ENCODE data around the gene TEAD1.

DNA sequence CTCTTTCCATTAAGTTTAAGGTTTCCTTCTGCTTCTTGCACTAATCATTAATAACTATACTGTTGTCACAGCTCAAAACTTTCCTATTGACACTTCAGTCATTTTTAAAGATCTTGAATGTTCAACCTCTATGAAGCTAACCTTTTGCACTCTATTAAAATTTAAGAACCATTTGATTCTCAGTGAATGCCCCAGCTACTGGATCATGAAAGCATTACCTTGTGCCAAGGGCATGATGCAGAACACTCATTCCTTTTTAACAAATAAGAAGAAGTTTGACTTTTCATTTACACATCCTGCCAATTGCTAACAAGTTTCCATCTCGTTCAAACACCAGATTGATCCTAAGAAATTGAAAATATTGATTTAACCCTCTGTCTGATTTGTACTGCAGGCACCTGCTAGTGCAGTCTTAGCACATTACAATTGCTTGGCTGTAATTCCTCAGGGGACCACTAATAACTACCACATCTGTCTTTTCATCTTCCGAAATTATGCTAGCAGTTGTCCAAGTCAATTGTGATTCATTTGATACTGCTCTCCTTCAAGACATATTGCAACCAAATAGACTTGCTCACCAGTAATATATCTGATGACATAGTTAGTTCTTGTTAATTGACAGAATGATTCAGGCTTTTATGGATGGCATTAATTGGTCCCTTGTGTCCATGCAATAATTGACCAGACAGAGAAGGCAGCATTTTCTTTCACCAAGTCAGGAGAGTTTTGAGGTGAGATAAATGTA, 158.4 kb downstream of the TEAD1 start:
- TF ChIP-seq CTCF (IDR thresholded peaks at IDR 0.05; ENCODE audit: low read depth, low read length, poor library complexity, severe bottlenecking) (no peak), EZH2phosphoT487 (IDR thresholded peaks at IDR 0.05; ENCODE audit: borderline replicate concordance, low read length) (no peak)
